ENCODE measurements around the gene TSC2.
"Not testable (repeated sequence)": the region's sequence is repeated elsewhere in the genome, so short reads cannot be mapped to it uniquely, and the experiment has no call there.

Gene TSC2

DNA sequence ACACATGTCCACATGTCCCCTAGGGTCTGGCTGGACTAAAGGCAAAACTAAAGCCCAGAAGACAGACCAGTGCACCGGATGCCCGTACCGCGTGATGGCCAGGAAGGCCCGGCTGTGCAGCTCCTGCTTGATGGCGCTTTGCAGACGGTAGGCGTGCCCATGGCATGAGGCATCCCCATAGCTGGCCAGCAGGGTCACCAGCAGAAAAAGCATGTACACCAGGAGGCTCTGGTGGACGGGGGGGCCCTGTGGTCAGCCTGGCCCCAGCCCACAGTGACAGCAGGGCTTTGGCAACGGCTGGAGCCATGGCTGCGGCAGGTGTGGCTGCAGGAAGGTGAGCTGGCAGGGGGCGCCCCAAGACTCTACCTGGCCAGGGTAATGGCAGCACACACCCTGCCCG is 45.1 kb downstream of the TSC2 start:
- no peak for DNase-seq (ENCODE audit: low read depth)
- TF ChIP-seq, protein P1, sequence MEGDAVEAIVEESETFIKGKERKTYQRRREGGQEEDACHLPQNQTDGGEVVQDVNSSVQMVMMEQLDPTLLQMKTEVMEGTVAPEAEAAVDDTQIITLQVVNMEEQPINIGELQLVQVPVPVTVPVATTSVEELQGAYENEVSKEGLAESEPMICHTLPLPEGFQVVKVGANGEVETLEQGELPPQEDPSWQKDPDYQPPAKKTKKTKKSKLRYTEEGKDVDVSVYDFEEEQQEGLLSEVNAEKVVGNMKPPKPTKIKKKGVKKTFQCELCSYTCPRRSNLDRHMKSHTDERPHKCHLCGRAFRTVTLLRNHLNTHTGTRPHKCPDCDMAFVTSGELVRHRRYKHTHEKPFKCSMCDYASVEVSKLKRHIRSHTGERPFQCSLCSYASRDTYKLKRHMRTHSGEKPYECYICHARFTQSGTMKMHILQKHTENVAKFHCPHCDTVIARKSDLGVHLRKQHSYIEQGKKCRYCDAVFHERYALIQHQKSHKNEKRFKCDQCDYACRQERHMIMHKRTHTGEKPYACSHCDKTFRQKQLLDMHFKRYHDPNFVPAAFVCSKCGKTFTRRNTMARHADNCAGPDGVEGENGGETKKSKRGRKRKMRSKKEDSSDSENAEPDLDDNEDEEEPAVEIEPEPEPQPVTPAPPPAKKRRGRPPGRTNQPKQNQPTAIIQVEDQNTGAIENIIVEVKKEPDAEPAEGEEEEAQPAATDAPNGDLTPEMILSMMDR (IDR thresholded peaks at IDR 0.05; ENCODE audit: control insufficient read depth, insufficient read depth, low read depth, low read length, missing control alignments), result no peak
- no peak overlapping the region for H3K4me3 ChIP-seq (ENCODE audit: control insufficient read depth, low read depth, low read length)

DNA sequence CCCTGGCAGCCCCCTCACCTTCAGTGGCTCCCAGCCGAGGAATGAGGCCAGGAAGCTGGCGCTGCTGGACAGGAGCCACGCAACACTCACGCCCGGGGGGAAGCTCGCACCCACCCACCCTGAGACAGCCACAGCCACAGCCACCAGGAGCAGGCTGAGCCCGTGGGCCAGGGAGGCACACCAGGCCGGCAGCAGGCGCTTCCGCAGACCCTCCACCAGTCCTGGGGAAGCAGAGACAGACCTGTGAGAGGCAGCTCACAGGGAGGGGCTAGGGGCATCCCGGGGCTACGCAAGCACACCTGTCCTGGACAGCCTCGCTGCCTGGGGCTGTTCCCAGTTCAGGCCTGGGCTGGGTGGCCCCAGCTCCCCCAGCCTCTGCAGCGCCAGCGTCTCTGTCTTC is 46.0 kb downstream of the TSC2 start:
- TF ChIP-seq, protein P1 (IDR thresholded peaks at IDR 0.05; ENCODE audit: control insufficient read depth, insufficient read depth, low read depth, low read length, missing control alignments), result no peak
- no peak for DNase-seq (ENCODE audit: low read depth)
- H3K4me3 ChIP-seq (ENCODE audit: control insufficient read depth, low read depth, low read length), result no peak overlapping the region

GRCh38 chr16:2095315-2095853 is 47.6 kb downstream of the TSC2 start:
- H3K4me3 ChIP-seq (ENCODE audit: control insufficient read depth, low read depth, low read length), result no peak overlapping the region
- TF ChIP-seq, protein P1 (IDR thresholded peaks at IDR 0.05; ENCODE audit: control insufficient read depth, insufficient read depth, low read depth, low read length, missing control alignments), result no peak
- no peak for DNase-seq (ENCODE audit: low read depth)

DNA sequence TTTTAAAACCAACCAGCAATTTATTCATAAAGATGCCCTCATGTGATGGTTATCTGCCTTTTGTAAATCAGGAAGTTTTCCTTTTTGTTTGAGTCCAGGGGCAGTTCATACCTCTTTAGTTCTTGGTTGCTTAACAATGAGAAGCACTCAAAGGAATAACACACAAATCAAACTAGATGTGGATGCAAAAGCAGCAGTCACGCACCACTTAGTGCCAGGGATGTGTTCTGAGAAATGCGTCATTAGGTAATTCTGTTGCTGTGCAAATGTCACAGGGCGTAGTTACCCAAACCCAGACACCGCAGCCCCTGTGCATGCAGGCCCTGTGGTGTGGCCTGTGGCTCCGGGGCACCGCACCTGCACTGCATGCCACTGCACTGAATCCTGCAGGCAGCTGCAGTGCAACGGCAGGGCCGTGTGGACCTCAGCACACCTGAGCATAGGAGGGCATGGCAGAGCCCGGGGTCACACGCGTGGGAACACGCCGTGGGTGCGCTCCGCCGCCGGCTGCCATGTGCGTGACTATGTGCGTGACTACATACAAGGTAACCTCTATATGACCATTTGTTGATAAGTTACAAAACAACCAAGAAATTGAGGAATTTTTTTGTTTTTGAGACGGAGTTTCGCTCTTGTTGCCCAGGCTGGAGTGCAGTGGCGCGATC is 48.3 kb downstream of the TSC2 start:
- TF ChIP-seq, protein P1 (IDR thresholded peaks at IDR 0.05; ENCODE audit: control insufficient read depth, insufficient read depth, low read depth, low read length, missing control alignments), result no peak
- no peak for DNase-seq (ENCODE audit: low read depth)
- H3K4me3 ChIP-seq (ENCODE audit: control insufficient read depth, low read depth, low read length), result no peak overlapping the region

- DNase-seq (ENCODE audit: low read depth), result no peak
- TF ChIP-seq, protein P1 (IDR thresholded peaks at IDR 0.05; ENCODE audit: control insufficient read depth, insufficient read depth, low read depth, low read length, missing control alignments), result no peak
- H3K4me3 ChIP-seq (ENCODE audit: control insufficient read depth, low read depth, low read length), result no peak overlapping the region
Observed at GRCh38 chr16:2096853-2097595, 49.2 kb downstream of the TSC2 start.

GRCh38 chr16:2097689-2098088 is 49.9 kb downstream of the TSC2 start:
- DNase-seq (ENCODE audit: low read depth), result not testable (repeated sequence)

DNA sequence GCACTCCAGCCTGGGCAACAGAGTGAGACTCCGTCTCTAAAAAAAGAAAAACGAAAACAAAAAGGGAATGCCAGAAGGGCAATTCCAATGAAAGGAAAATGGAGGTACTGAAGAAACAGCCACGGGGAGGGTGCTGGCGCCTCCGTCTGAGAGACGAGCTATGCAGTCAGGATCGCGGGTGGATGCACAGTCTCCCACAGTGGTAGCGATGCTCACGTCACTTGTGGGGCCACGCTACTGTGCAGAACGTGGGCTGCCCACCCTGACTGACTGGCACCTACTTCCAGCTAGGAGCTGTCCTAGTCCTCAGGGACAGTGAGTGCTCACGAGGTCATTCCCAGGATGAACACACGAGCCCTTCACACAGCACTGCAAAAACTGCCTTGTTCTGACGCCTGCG is 53.8 kb downstream of the TSC2 start:
- H3K4me3 ChIP-seq (ENCODE audit: control insufficient read depth, low read depth, low read length); DNase-seq (ENCODE audit: low read depth): not testable (repeated sequence)

More at GRCh38 chr16:2097689-2098088, 49.9 kb downstream of the TSC2 start:
- not testable (repeated sequence) for H3K4me3 ChIP-seq (ENCODE audit: control insufficient read depth, low read depth, low read length)

All from AG09309 (cell line).